ENCODE data around the gene PSG7. TPM values are rescaled to one million over a fixed set of nuclear protein-coding genes. Genes with fewer than 3 reads are reported as not detected.
"Not testable (repeated sequence)": the region's sequence is repeated elsewhere in the genome, so short reads cannot be mapped to it uniquely, and the experiment has no call there.

The PSG7 gene
- polyA plus RNA-seq (2012; rRNA removed), result 0.05 TPM in 1 of 2 replicates, not detected in the other
- polyA plus RNA-seq (2012; cell fraction: cytosol; rRNA removed), result 0.04 and 0.06 TPM in 2 replicates
- 0.18 TPM in 1 of 2 replicates, not detected in the other for polyA plus RNA-seq (2012; cell fraction: nucleus; rRNA removed)

GRCh38 chr19:42937107-42937506 lies at the start of gene PSG7:
Gene PSG7 (minus strand): TSS chr19:42937207. CDS start chr19:42937076, 131 bp downstream.
- CTCF ChIA-PET, result not testable (repeated sequence)

DNA sequence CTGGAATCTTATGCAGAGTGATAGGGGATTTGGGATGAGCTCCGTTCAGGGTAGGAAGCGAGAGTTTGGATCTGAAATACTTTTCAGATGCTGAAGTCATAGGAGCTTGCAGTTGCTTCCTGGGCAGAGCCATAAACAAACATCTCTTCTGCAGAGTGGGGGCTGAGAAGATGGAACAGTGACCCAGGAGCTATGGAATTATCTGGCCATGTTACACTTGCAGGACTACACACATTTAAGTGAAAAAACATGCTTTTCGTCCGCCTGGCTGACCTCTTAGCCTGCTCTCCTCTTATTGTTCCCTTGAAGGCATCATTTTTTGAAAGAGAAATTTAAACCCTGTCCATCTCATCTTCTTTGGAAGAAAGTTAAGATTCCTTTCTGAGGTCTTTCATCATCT lies 48.6 kb upstream of the PSG7 start:
- H3K9me2 ChIP-seq, result no peaks in the 10 kb centered on the region
- no peak for DNase-seq
- no peak overlapping the region for H2AFZ ChIP-seq (ENCODE audit: low read depth)
- H3K4me2 ChIP-seq, result no peak overlapping the region
- no peaks in the 10 kb centered on the region for H3K36me3 ChIP-seq (replicated peaks in 1 of 2; ENCODE audit: control insufficient read depth in 1 of 2, insufficient read depth in 2 of 2, low read length in 1 of 2)
- H3K4me1 ChIP-seq (ENCODE audit: control insufficient read depth in 1 of 2, insufficient read depth in 2 of 2, low read depth in 1 of 2, low read length in 1 of 2), result peaks cover 0 to 6% of the 10 kb centered on the region in 2 experiments; a peak in 1 of 4 replicates
- no peaks in the 10 kb centered on the region for H3K9me3 ChIP-seq
- no peak overlapping the region for H3K9ac ChIP-seq
- ChIA-PET POLR2A (no interaction called here), CTCF (interaction anchor here (0.6 kb wide), 1 partner anchor 27 kb away, joined by 3 read pairs; no protein-coding TSS in a partner anchor)
- H3K27ac ChIP-seq (ENCODE audit: low read depth in 2 of 2, low read length in 1 of 2), result no peak overlapping the region
- no peaks in the 10 kb centered on the region for H4K20me1 ChIP-seq (ENCODE audit: insufficient read depth)
- no peak overlapping the region for H3K4me3 ChIP-seq (ENCODE audit: low read depth in 2 of 2, low read length in 1 of 2)
- H3K79me2 ChIP-seq (ENCODE audit: insufficient read depth), result no peaks in the 10 kb centered on the region
- peaks cover 12% of the 10 kb centered on the region for H3F3A ChIP-seq (replicated peaks; ENCODE audit: insufficient read depth)
- H3K27me3 ChIP-seq (ENCODE audit: insufficient read depth), result no peaks in the 10 kb centered on the region
- WGBS (ENCODE audit: low lambda C conversion rate), result 64% methylated on average over 4 of the region's 4 CpGs
- TF ChIP-seq, protein P1, sequence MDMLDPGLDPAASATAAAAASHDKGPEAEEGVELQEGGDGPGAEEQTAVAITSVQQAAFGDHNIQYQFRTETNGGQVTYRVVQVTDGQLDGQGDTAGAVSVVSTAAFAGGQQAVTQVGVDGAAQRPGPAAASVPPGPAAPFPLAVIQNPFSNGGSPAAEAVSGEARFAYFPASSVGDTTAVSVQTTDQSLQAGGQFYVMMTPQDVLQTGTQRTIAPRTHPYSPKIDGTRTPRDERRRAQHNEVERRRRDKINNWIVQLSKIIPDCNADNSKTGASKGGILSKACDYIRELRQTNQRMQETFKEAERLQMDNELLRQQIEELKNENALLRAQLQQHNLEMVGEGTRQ (IDR thresholded peaks at IDR 0.05; ENCODE audit: borderline replicate concordance, low read depth, low read length), result no peak
- TF ChIP-seq SMC3 (IDR thresholded peaks at IDR 0.05; ENCODE audit: low read depth, low read length), result no peak
- no peak for TF ChIP-seq TEAD4 (IDR thresholded peaks at IDR 0.05; ENCODE audit: borderline replicate concordance, insufficient read depth)
- TF ChIP-seq ZBTB33 (IDR thresholded peaks at IDR 0.05; ENCODE audit: borderline replicate concordance, low read depth), result no peak
- no peak for TF ChIP-seq YY1 (IDR thresholded peaks at IDR 0.05; ENCODE audit: low read depth)
- no peak for TF ChIP-seq POLR2AphosphoS5 (IDR thresholded peaks at IDR 0.05; ENCODE audit: low read depth, low read length)
- TF ChIP-seq RCOR1 (IDR thresholded peaks at IDR 0.05; ENCODE audit: low read length), result no peak
- no peak for TF ChIP-seq CTCF (IDR thresholded peaks at IDR 0.05)
- no peak for TF ChIP-seq MXI1 (IDR thresholded peaks at IDR 0.05; ENCODE audit: low read depth, low read length)
- TF ChIP-seq, protein P2, sequence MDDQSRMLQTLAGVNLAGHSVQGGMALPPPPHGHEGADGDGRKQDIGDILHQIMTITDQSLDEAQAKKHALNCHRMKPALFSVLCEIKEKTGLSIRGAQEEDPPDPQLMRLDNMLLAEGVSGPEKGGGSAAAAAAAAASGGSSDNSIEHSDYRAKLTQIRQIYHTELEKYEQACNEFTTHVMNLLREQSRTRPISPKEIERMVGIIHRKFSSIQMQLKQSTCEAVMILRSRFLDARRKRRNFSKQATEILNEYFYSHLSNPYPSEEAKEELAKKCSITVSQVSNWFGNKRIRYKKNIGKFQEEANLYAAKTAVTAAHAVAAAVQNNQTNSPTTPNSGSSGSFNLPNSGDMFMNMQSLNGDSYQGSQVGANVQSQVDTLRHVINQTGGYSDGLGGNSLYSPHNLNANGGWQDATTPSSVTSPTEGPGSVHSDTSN (IDR thresholded peaks at IDR 0.05), result no peak
- TF ChIP-seq NRF1 (IDR thresholded peaks at IDR 0.05; ENCODE audit: low read depth, low read length), result no peak
- TF ChIP-seq USF1 (IDR thresholded peaks at IDR 0.05; ENCODE audit: borderline replicate concordance, low read depth), result no peak
- TF ChIP-seq ELF1 (IDR thresholded peaks at IDR 0.05), result no peak
- TF ChIP-seq REST (IDR thresholded peaks at IDR 0.05; ENCODE audit: low read depth, low read length), result no peak
- no peak for TF ChIP-seq RAD21 (IDR thresholded peaks at IDR 0.05; ENCODE audit: low read length)
- TF ChIP-seq EP300 (IDR thresholded peaks at IDR 0.05; ENCODE audit: borderline replicate concordance in 1 of 2, low read depth in 1 of 2, low read length in 1 of 2), result no peak
- no peak for TF ChIP-seq TCF12 (IDR thresholded peaks at IDR 0.05)

More at GRCh38 chr19:42937107-42937506, at the start of gene PSG7:
- DNase-seq; H3K4me3 ChIP-seq (ENCODE audit: low read depth in 2 of 2, low read length in 1 of 2); H2AFZ ChIP-seq (ENCODE audit: low read depth); H3K36me3 ChIP-seq (replicated peaks in 1 of 2; ENCODE audit: control insufficient read depth in 1 of 2, insufficient read depth in 2 of 2, low read length in 1 of 2); H4K20me1 ChIP-seq (ENCODE audit: insufficient read depth); H3K4me2 ChIP-seq; H3K9me2 ChIP-seq; POLR2A ChIA-PET; H3K9me3 ChIP-seq; H3K9ac ChIP-seq; H3K79me2 ChIP-seq (ENCODE audit: insufficient read depth); H3K27ac ChIP-seq (ENCODE audit: low read depth in 2 of 2, low read length in 1 of 2); H3K27me3 ChIP-seq (ENCODE audit: insufficient read depth): not testable (repeated sequence)
- Histone ChIP-seq H3F3A (replicated peaks; ENCODE audit: insufficient read depth) (peaks cover 16% of the 10 kb centered on the region), H3K4me1 (ENCODE audit: control insufficient read depth in 1 of 2, insufficient read depth in 2 of 2, low read depth in 1 of 2, low read length in 1 of 2) (peaks cover 0 to 14% of the 10 kb centered on the region in 2 experiments; a peak in 2 of 4 replicates)
- 61% methylated on average over 2 of the region's 3 CpGs for WGBS (ENCODE audit: low lambda C conversion rate)

Data from SK-N-SH (cell line).